GM10266 (cell line): ENCODE data around the gene DRC3.
A peak's percentile ranks its signal among the peaks of the same experiment; 100 is the strongest.

Experiments
- DNase-seq: peaks from one replicate; pipeline ENCODE4 v3.0.0; 2012; ENCODE audit errors: extremely low spot score
- CTCF ChIP-seq: IDR thresholded peaks from 2 replicates; pipeline ENCODE4 v1.5.1; 2012; ENCODE audit warnings: mild to moderate bottlenecking, low read depth; ENCODE audit not compliant: control insufficient read depth, insufficient read depth; ENCODE audit errors: missing control alignments

DRC3 gene

DNA sequence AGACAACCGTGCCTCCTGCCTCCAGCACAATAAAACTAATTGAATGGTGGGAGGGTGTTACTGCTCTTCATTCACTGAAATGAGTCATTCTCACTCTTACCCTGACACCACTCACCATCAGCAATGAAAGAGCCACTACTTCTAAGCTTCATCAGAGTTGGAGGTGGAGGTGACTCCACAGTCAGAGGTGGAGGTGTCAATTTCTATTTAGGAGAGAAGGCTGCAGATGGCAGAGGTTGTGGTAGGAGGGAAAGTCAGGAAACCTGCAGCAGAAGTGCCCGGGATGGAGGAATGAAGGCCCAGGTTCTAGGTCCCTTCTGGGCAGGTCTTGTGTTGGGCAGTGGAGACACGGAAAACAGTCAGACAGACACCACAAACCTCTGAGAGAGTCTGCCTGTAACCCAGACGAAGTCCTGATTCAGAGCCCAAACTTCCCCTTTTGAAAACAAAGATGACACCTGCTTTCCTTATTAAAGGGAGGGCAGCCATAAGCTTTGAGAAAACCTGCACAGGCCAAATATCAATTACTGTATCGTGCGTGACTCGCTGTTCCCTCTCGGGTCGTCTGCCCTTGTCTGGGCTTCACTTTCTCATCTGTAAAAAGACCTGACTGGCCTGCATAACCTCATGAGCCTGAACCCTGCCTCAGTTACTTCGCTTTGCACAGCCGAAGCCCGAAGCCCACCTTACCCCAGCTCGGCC lies 65.6 kb downstream of the DRC3 start:
- TF ChIP-seq CTCF = no peak
- DNase-seq = peak; percentile 36

GRCh38 chr17:18038861-18039534 lies 66.3 kb downstream of the DRC3 start, which contains the start of the genes ATPAF2 and GID4:
TSS of gene ATPAF2 (minus strand) at chr17:18039168. CDS start at chr17:18039013, 155 bp downstream.
TSS of gene GID4 (plus strand) at chr17:18039408. CDS start at chr17:18039465, 57 bp downstream.
- DNase-seq = peak; percentile 98
- no peak for TF ChIP-seq CTCF

DNA sequence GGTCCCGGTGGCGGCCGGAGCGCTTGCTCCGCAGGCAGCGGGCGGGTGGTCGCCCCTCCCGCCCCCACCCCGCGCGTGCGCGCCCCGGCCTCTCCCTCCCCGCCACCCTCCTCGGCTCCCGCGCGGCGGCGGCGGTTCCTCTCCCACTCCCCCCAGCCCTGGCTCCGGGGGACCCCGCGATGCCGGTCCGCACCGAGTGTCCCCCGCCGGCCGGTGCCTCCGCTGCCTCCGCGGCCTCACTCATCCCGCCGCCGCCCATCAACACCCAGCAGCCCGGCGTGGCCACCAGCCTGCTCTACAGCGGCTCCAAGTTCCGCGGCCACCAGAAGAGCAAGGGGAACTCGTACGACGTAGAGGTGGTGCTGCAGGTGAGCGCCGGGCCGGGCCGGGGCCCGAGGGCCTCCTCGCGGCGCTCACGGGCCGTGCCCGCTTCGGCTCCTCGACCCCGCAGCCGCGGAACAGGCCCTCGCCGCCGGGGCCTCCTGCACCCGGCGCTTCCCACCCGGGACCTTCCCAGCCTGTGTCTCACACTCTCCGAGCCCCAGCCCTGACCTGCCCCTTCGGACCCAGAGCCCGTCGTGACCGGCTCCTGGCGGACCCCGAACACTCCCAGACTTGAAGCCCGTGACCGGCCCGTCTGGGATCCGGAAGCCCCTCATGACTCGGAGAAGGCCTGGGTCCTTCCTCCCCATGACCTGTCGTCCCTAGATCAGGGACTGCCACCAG lies 67.0 kb downstream of the DRC3 start:
- TF ChIP-seq CTCF = no peak
- peak; percentile 73 for DNase-seq

- no peak for DNase-seq
Measured at GRCh38 chr17:18040261-18040858, 67.7 kb downstream of the DRC3 start.

DNA sequence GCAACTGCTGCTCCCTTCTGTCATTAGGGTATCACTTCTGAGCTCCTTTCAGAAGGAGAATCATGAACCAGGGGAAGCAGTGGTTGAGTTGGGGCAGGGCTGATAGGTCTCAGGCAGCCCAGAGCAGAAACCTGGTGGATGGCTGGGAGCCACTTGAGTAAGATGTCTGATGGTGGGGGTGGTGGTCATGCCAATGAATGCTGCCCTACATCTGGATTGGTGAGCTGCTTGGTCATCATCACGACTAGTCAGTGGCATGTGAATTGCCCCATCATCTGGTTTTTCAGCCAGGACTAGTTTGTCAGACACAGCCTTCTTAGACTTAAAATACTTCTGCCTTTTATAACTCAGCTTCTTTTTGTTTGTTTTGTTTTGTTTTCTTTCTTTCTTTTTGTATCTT lies 69.1 kb downstream of the DRC3 start:
- TF ChIP-seq CTCF = no peak
- DNase-seq = no peak

More at GRCh38 chr17:18040261-18040858, 67.7 kb downstream of the DRC3 start:
- TF ChIP-seq CTCF = no peak

DNA sequence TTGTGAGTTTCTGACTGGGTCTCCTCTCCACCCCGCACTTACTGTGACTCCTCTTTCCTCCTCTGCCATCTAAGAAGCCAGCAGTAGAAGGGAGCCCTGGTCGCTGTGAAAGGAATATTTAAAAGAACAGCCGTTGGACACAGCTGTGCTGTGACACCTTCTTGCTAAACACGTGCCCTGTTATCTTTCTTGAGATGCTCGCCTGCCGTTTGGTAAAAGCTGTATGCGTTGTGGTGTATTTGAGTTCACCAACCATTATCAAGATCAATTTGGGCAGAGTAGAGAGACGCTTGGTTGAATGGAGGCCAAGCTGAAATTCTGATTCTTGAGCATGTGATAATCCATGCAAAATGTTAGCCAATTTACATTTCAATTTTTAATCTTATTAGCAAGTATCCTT lies 70.3 kb downstream of the DRC3 start:
- DNase-seq = no peak
- TF ChIP-seq CTCF = no peak

GRCh38 chr17:18043491-18043890 lies 70.8 kb downstream of the DRC3 start:
- no peak for DNase-seq
- no peak for TF ChIP-seq CTCF
